OCI-LY3 (cell line): ENCODE data around the gene NHLRC4.

Source experiments
- EZH2phosphoT487 ChIP-seq: fragments of 200-600 bp; shearing (Covaris generic); IDR thresholded peaks from 2 replicates; pipeline ENCODE4 v1.6.1; 2018; ENCODE audit warnings: antibody characterized with exemption, mixed run types, low read depth
- TF ChIP-seq, protein P1 (sequence below): fragments of 200-600, 300-600 bp; sonication (generic); IDR thresholded peaks from 2 replicates; pipeline ENCODE4 v1.5.1; 2014; ENCODE audit warnings: antibody characterized with exemption, low read length, low read depth

DNA sequence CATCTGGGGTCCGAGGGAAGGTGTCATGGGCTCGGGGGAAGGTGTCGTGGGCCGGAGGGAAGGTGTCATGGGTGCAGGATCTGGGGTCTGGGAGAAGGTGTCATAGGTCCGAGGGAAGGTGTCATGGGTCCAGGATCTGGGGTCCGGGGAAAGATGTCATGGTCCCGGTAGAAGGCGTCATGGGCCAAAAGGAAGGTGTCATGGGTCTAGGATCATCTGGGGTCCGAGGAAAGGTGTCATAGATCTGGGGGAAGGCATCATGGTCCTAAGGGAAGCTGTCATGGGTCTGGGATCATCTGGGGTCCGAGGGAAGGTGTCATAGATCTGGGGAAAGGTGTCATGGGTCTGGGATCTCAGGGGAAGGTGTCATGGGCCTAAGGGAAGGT lies 24.0 kb downstream of the NHLRC4 start:
- TF ChIP-seq, protein P1, sequence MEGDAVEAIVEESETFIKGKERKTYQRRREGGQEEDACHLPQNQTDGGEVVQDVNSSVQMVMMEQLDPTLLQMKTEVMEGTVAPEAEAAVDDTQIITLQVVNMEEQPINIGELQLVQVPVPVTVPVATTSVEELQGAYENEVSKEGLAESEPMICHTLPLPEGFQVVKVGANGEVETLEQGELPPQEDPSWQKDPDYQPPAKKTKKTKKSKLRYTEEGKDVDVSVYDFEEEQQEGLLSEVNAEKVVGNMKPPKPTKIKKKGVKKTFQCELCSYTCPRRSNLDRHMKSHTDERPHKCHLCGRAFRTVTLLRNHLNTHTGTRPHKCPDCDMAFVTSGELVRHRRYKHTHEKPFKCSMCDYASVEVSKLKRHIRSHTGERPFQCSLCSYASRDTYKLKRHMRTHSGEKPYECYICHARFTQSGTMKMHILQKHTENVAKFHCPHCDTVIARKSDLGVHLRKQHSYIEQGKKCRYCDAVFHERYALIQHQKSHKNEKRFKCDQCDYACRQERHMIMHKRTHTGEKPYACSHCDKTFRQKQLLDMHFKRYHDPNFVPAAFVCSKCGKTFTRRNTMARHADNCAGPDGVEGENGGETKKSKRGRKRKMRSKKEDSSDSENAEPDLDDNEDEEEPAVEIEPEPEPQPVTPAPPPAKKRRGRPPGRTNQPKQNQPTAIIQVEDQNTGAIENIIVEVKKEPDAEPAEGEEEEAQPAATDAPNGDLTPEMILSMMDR, result no peak
- no peak for TF ChIP-seq EZH2phosphoT487
